Caco-2 (cell line): ENCODE measurements around the gene STK25. TPM values are rescaled to one million over a fixed set of nuclear protein-coding genes. Genes with fewer than 3 reads are reported as not detected.

Experiments
- BruUV-seq: library from RNA; stranded (reverse); fragments of 400-500 nt; replicated peaks from 2 replicates; lab custom pipeline; 2021; lab: Mats Ljungman, UMichigan
- CTCF ChIA-PET: fragments of 300-600 bp; sonication (Branson Sonifier 250); formaldehyde crosslinking; loops from one replicate; lab custom pipeline; 2022; ENCODE audit warnings: antibody characterized with exemption; lab: Charles Lee
- POLR2A ChIA-PET: fragments of 300-600 bp; sonication (Branson Sonifier 250); formaldehyde crosslinking; loops from one replicate; lab custom pipeline; 2022; ENCODE audit warnings: antibody characterized with exemption; lab: Charles Lee
- DNase-seq, 2 experiments: peaks; one replicate each; pipeline versions ENCODE4 v3.0.0 to v3.0.0-alpha.2; 2020 to 2022
- H3K27me3 ChIP-seq: replicated peaks from 2 replicates; pipeline ENCODE4 v1.6.0; 2011; ENCODE audit warnings: low read length; ENCODE audit not compliant: control insufficient read depth, insufficient read depth
- H3K36me3 ChIP-seq: 2 replicates; pipeline ENCODE4 v1.5.1; 2011; ENCODE audit warnings: low read length; ENCODE audit not compliant: control insufficient read depth, insufficient read depth
- H3K4me1 ChIP-seq: fragments of 250-450 bp; sonication (Bioruptor Pico); 2 replicates; pipeline ENCODE4 v1.5.1; 2020; ENCODE audit warnings: mild to moderate bottlenecking
- H3K4me3 ChIP-seq: 2 replicates; pipeline ENCODE4 v1.5.1; 2011; ENCODE audit warnings: low read depth, mild to moderate bottlenecking, control low read depth, low read length
- H3K9me3 ChIP-seq: fragments of 250-450 bp; sonication (Bioruptor Pico); 2 replicates; pipeline ENCODE4 v1.5.1; 2020; ENCODE audit warnings: mild to moderate bottlenecking, moderate library complexity
- H3K27ac Mint-ChIP-seq: one replicate; pipeline ENCODE4 v1.8.0; 2022; ENCODE audit warnings: mixed read lengths; ENCODE audit not compliant: unreplicated experiment
- H3K27me3 Mint-ChIP-seq: one replicate; pipeline ENCODE4 v1.8.0; 2022; ENCODE audit warnings: mixed read lengths; ENCODE audit not compliant: insufficient read depth, unreplicated experiment
- H3K36me3 Mint-ChIP-seq: one replicate; pipeline ENCODE4 v1.8.0; 2022; ENCODE audit warnings: mild to moderate bottlenecking, mixed read lengths; ENCODE audit not compliant: insufficient read depth, unreplicated experiment
- H3K4me1 Mint-ChIP-seq: one replicate; pipeline ENCODE4 v1.8.0; 2022; ENCODE audit warnings: low read depth, mixed read lengths; ENCODE audit not compliant: unreplicated experiment
- H3K4me3 Mint-ChIP-seq: one replicate; pipeline ENCODE4 v1.8.0; 2022; ENCODE audit warnings: mild to moderate bottlenecking, moderate library complexity, mixed read lengths; ENCODE audit not compliant: unreplicated experiment
- H3K9me3 Mint-ChIP-seq: one replicate; pipeline ENCODE4 v1.8.0; 2022; ENCODE audit warnings: mixed read lengths; ENCODE audit not compliant: unreplicated experiment
- intact Hi-C: fragments of 100-400 bp; cut with micrococcal nuclease; formaldehyde crosslinking; loops from one replicate; pipeline ENCODE4 v1.10.0; 2022; ENCODE audit not compliant: unreplicated experiment
- total RNA-seq: library from RNA; stranded (reverse); gene quantifications from 2 replicates; pipeline ENCODE4 v1.2.3, GENCODE V29; 2022
- TF ChIP-seq, protein P1 (sequence below), 2 experiments: fragments of 200-600 bp in 1 of 2; IDR thresholded peaks; 1 replicate in 1 of 2; 2 replicates in 1 of 2; pipeline versions ENCODE4 v1.5.1 to v1.8.0; 2011 to 2022; ENCODE audit warnings: antibody characterized with exemption in 1 of 2, control low read depth in 1 of 2, inconsistent platforms in 1 of 2, low read depth in 1 of 2, low read length in 1 of 2, mild to moderate bottlenecking in 1 of 2, moderate library complexity in 1 of 2; ENCODE audit not compliant: insufficient read depth in 1 of 2, severe bottlenecking in 1 of 2, unreplicated experiment in 1 of 2

Gene STK25
- total RNA-seq, 1 experiment from 2014 or later: 92.6 TPM

DNA sequence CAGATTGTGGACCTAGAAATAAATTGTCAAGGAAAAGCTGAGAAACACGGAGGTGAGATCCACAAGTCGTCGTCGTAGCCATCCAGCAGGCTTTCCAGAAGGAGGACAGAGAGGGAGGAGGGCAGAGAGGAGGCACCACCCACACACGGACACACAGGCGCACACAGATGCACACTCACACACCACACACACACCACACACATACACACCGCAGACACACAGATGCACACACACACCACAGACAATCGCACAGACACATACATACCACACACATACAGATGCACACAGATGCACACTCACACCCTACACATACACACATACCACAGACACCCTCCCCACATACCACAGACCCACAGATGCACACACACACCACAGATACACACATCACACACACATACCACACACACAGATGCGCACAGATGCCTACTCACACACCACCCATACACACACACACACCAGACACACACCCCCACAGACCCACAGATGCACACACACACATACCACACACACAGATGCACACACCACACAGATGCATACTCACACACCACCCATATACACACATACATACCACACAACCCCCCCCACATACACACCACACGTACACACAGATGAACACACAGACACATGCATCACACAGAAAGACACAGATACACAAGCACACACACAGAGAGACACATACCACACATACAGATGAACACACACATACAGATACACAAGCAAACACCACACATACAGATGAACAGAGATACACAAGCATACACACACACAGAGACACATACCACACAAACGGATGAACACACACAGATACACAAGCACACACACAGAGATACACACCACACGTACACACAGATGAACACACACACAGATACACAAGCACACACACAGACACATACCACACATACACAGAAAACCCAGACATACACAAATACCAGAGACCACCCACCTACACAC is 37.4 kb upstream of the STK25 start:
- Histone ChIP-seq H3K9me3 (no peaks in the 10 kb centered on the region), H3K36me3 (no peaks in the 10 kb centered on the region), H3K4me1 (peaks cover 26% of the 10 kb centered on the region), H3K4me3 (no peak overlapping the region), H3K27me3 (no peaks in the 10 kb centered on the region)
- ChIA-PET CTCF (no interaction called here), POLR2A (no interaction called here)
- Mint-ChIP-seq H3K4me1 (no peaks in the 10 kb centered on the region), H3K9me3 (no peaks in the 10 kb centered on the region), H3K4me3 (no peak overlapping the region), H3K36me3 (no peaks in the 10 kb centered on the region), H3K27me3 (no peaks in the 10 kb centered on the region), H3K27ac (no peak overlapping the region)
- BruUV-seq: no TSS peak
- DNase-seq: no peak
- TF ChIP-seq, protein P1, sequence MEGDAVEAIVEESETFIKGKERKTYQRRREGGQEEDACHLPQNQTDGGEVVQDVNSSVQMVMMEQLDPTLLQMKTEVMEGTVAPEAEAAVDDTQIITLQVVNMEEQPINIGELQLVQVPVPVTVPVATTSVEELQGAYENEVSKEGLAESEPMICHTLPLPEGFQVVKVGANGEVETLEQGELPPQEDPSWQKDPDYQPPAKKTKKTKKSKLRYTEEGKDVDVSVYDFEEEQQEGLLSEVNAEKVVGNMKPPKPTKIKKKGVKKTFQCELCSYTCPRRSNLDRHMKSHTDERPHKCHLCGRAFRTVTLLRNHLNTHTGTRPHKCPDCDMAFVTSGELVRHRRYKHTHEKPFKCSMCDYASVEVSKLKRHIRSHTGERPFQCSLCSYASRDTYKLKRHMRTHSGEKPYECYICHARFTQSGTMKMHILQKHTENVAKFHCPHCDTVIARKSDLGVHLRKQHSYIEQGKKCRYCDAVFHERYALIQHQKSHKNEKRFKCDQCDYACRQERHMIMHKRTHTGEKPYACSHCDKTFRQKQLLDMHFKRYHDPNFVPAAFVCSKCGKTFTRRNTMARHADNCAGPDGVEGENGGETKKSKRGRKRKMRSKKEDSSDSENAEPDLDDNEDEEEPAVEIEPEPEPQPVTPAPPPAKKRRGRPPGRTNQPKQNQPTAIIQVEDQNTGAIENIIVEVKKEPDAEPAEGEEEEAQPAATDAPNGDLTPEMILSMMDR (IDR thresholded peaks at IDR 0.05; ENCODE audit: insufficient read depth in 1 of 2, low read depth in 1 of 2, low read length in 1 of 2, severe bottlenecking in 1 of 2, unreplicated experiment in 1 of 2): no peak
- intact Hi-C loops: loop anchor here (5.0 kb wide), 1 partner anchor 38 kb away; the partner anchor contains the start of gene STK25

DNA sequence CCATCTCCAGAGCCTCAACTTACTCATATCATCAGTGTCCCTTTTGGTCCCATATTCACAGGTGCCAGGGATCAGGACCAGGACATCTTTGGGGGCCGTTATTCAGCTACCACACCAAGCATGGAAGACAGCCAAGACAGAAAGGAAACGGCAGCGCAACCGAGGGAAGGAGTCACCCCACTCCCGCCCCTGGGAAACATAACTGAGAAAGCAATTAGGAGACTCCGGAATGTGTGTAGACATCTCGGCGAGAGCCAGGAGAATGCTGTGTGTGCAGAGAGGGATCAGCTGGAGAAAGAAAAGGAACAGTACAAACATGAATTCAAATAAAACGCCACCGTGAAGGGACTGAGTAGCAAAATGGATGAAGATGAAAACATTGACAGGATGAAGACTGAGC is 36.7 kb upstream of the STK25 start:
- intact Hi-C loops: loop anchor here (5.0 kb wide), 1 partner anchor 38 kb away; the partner anchor contains the start of gene STK25
- H3K27ac Mint-ChIP-seq: no peak overlapping the region

GRCh38 chr2:241542278-241542605 is 33.9 kb upstream of the STK25 start:
- TF ChIP-seq, protein P1 (IDR thresholded peaks at IDR 0.05; ENCODE audit: insufficient read depth in 1 of 2, low read depth in 1 of 2, low read length in 1 of 2, severe bottlenecking in 1 of 2, unreplicated experiment in 1 of 2): no peak
- Mint-ChIP-seq H3K27me3 (no peaks in the 10 kb centered on the region), H3K4me3 (no peak overlapping the region), H3K27ac (no peak overlapping the region), H3K36me3 (no peaks in the 10 kb centered on the region), H3K9me3 (no peaks in the 10 kb centered on the region), H3K4me1 (no peaks in the 10 kb centered on the region)
- intact Hi-C loops: no loop called here
- Histone ChIP-seq H3K4me3 (no peak overlapping the region), H3K4me1 (peaks cover 14% of the 10 kb centered on the region), H3K36me3 (no peaks in the 10 kb centered on the region), H3K9me3 (no peaks in the 10 kb centered on the region), H3K27me3 (no peaks in the 10 kb centered on the region)
- ChIA-PET POLR2A (no interaction called here), CTCF (no interaction called here)
- no TSS peak for BruUV-seq
- no peak for DNase-seq

More for the DNA sequence above, 36.7 kb upstream of the STK25 start:
- CTCF ChIA-PET: no interaction called here
- Mint-ChIP-seq H3K36me3 (no peaks in the 10 kb centered on the region), H3K4me1 (no peaks in the 10 kb centered on the region), H3K4me3 (no peak overlapping the region), H3K27me3 (no peaks in the 10 kb centered on the region), H3K9me3 (no peaks in the 10 kb centered on the region)
- TF ChIP-seq, protein P1 (IDR thresholded peaks at IDR 0.05; ENCODE audit: insufficient read depth in 1 of 2, low read depth in 1 of 2, low read length in 1 of 2, severe bottlenecking in 1 of 2, unreplicated experiment in 1 of 2): no peak
- no peak for DNase-seq
- H3K4me1 ChIP-seq: peaks cover 26% of the 10 kb centered on the region
- POLR2A ChIA-PET: no interaction called here
- no peaks in the 10 kb centered on the region for H3K27me3 ChIP-seq
- BruUV-seq: no TSS peak
- H3K36me3 ChIP-seq: no peaks in the 10 kb centered on the region
- H3K4me3 ChIP-seq: no peak overlapping the region
- no peaks in the 10 kb centered on the region for H3K9me3 ChIP-seq
